PC-3 (cell line): ENCODE measurements around the gene ANXA6. TPM values are rescaled to one million over a fixed set of nuclear protein-coding genes. Genes with fewer than 3 reads are reported as not detected.

Experiments
- ATAC-seq: fragments of 200-7000 bp; cut with Tn5 transposase; 2 replicates; pipeline ENCODE4 v1.9.1; 2020; ENCODE audit warnings: mild to moderate bottlenecking, moderate library complexity
- BruUV-seq: library from RNA; stranded (reverse); fragments of 400-500 nt; replicated peaks from 2 replicates; lab custom pipeline; 2021; lab: Mats Ljungman, UMichigan
- CTCF ChIA-PET: fragments of 300-600 bp; sonication (Branson Sonifier 250); formaldehyde crosslinking; loops from one replicate; lab custom pipeline; 2022; ENCODE audit warnings: antibody characterized with exemption; lab: Charles Lee
- POLR2A ChIA-PET: fragments of 300-600 bp; sonication (Branson Sonifier 250); formaldehyde crosslinking; loops from one replicate; lab custom pipeline; 2022; ENCODE audit warnings: antibody characterized with exemption; ENCODE audit not compliant: unreplicated experiment; lab: Charles Lee
- DNase-seq: peaks from one replicate; pipeline ENCODE4 v3.0.0-alpha.2; 2015
- H2AFZ ChIP-seq: fragments of 300-600 bp; sonication (generic); 2 replicates; pipeline ENCODE4 v1.6.0; 2016; ENCODE audit warnings: antibody characterized with exemption, low read length
- H3F3A ChIP-seq: fragments of 300-600 bp; sonication (generic); one replicate; pipeline ENCODE4 v1.6.0; 2017; ENCODE audit warnings: antibody characterized with exemption, low read length, control low read depth, mild to moderate bottlenecking; ENCODE audit not compliant: unreplicated experiment
- H3K27ac ChIP-seq: fragments of 300-600 bp; sonication (generic); 2 replicates; pipeline ENCODE4 v1.5.1; 2016; ENCODE audit warnings: mild to moderate bottlenecking, low read length
- H3K27me3 ChIP-seq: fragments of 300-600 bp; sonication (generic); 2 replicates; pipeline ENCODE4 v1.6.1; 2016; ENCODE audit warnings: low read length, mixed read lengths
- H3K36me3 ChIP-seq: fragments of 300-600 bp; sonication (generic); 2 replicates; pipeline ENCODE4 v1.6.1; 2016; ENCODE audit warnings: low read depth, mixed run types, low read length, mixed read lengths
- H3K4me1 ChIP-seq: fragments of 300-600 bp; sonication (generic); 2 replicates; pipeline ENCODE4 v1.5.1; 2016; ENCODE audit warnings: low read length; ENCODE audit not compliant: insufficient read depth
- H3K4me2 ChIP-seq: fragments of 300-600 bp; sonication (generic); 2 replicates; pipeline ENCODE4 v1.6.0; 2016; ENCODE audit warnings: low read length
- H3K4me3 ChIP-seq: fragments of 300-600 bp; sonication (generic); 2 replicates; pipeline ENCODE4 v1.5.1; 2016; ENCODE audit warnings: mild to moderate bottlenecking, low read length, mixed read lengths
- H3K79me2 ChIP-seq: fragments of 300-600 bp; sonication (generic); 2 replicates; pipeline ENCODE4 v1.6.1; 2017; ENCODE audit warnings: low read length, mixed read lengths
- H3K9ac ChIP-seq: fragments of 300-600 bp; sonication (generic); 2 replicates; pipeline ENCODE4 v1.6.0; 2016; ENCODE audit warnings: mild to moderate bottlenecking, low read length
- H3K9me2 ChIP-seq: fragments of 300-600 bp; sonication (generic); replicated peaks from 2 replicates; pipeline ENCODE4 v1.6.1; 2016; ENCODE audit warnings: mixed run types, low read length, mixed read lengths
- H3K9me3 ChIP-seq: fragments of 300-600 bp; sonication (generic); 2 replicates; pipeline ENCODE4 v1.6.1; 2016; ENCODE audit warnings: low read length, mixed read lengths
- H4K20me1 ChIP-seq: fragments of 300-600 bp; sonication (generic); 2 replicates; pipeline ENCODE4 v1.6.1; 2016; ENCODE audit warnings: low read length, mixed read lengths
- CTCF ChIP-seq: fragments of 300-600 bp; sonication (generic); conservative IDR thresholded peaks from 2 replicates; pipeline ENCODE4 v1.5.1; 2017; ENCODE audit warnings: antibody characterized with exemption, low read depth, mild to moderate bottlenecking, low read length
- EZH2 ChIP-seq: fragments of 300-600 bp; sonication (generic); IDR thresholded peaks from one replicate; pipeline ENCODE4 v1.6.1; 2017; ENCODE audit warnings: antibody characterized with exemption, mild to moderate bottlenecking, low read length; ENCODE audit not compliant: unreplicated experiment
- EZH2phosphoT487 ChIP-seq: fragments of 300-600 bp; sonication (generic); IDR thresholded peaks from 2 replicates; pipeline ENCODE4 v1.6.1; 2018; ENCODE audit warnings: mild to moderate bottlenecking, antibody characterized with exemption, low read length, borderline replicate concordance
- intact Hi-C: fragments of 100-400 bp; cut with micrococcal nuclease; formaldehyde crosslinking; loops from 2 replicates; pipeline ENCODE4 v1.9.0; 2023
- total RNA-seq: library from RNA; depleted of rRNA; stranded (reverse); fragments of >200 nt; gene quantifications from 2 replicates; pipeline ENCODE4 v1.2.3, GENCODE V29; 2014

ANXA6 gene
- total RNA-seq, 1 experiment from 2014 or later = 122 TPM

GRCh38 chr5:151130235-151130921 lies 27.2 kb downstream of the ANXA6 start:
- DNase-seq (no peak), ATAC-seq (no peak)
- H4K20me1 ChIP-seq = no peaks in the 10 kb centered on the region
- H3K36me3 ChIP-seq = peaks cover 18% of the 10 kb centered on the region
- H3F3A ChIP-seq = no peaks in the 10 kb centered on the region
- no peak overlapping the region for H3K4me2 ChIP-seq
- no peaks in the 10 kb centered on the region for H3K9me3 ChIP-seq
- no peak overlapping the region for H3K4me3 ChIP-seq
- ChIA-PET CTCF (no interaction called here), POLR2A (no interaction called here)
- BruUV-seq = no TSS peak
- no peaks in the 10 kb centered on the region for H3K27me3 ChIP-seq
- intact Hi-C loops = no loop called here
- H3K9me2 ChIP-seq = no peaks in the 10 kb centered on the region
- H3K27ac ChIP-seq = no peak overlapping the region
- no peaks in the 10 kb centered on the region for H3K79me2 ChIP-seq
- no peak overlapping the region for H2AFZ ChIP-seq
- no peak overlapping the region for H3K9ac ChIP-seq
- no peaks in the 10 kb centered on the region for H3K4me1 ChIP-seq
- TF ChIP-seq CTCF (no peak), EZH2 (no peak), EZH2phosphoT487 (no peak)

- no peaks in the 10 kb centered on the region for H3K9me2 ChIP-seq
- DNase-seq = no peak
- no peak overlapping the region for H3K9ac ChIP-seq
- H3K4me1 ChIP-seq = no peaks in the 10 kb centered on the region
- no peak overlapping the region for H3K4me3 ChIP-seq
- no peak overlapping the region for H3K4me2 ChIP-seq
- H3K27me3 ChIP-seq = no peaks in the 10 kb centered on the region
- H3K9me3 ChIP-seq = no peaks in the 10 kb centered on the region
- H2AFZ ChIP-seq = no peak overlapping the region
- no peaks in the 10 kb centered on the region for H4K20me1 ChIP-seq
- ChIA-PET CTCF (no interaction called here), POLR2A (no interaction called here)
- no peak for ATAC-seq
- intact Hi-C loops = no loop called here
- no peak overlapping the region for H3K27ac ChIP-seq
- no peaks in the 10 kb centered on the region for H3F3A ChIP-seq
- H3K79me2 ChIP-seq = no peaks in the 10 kb centered on the region
- BruUV-seq = no TSS peak
- TF ChIP-seq EZH2phosphoT487 (no peak), CTCF (no peak), EZH2 (no peak)
- H3K36me3 ChIP-seq = peaks cover 18% of the 10 kb centered on the region
These were observed 28.8 kb downstream of the ANXA6 start for GRCh38 chr5:151128817-151129216.

- Histone ChIP-seq H4K20me1 (no peaks in the 10 kb centered on the region), H3K4me3 (no peak overlapping the region), H3K27me3 (no peaks in the 10 kb centered on the region), H2AFZ (no peak overlapping the region), H3K9ac (no peak overlapping the region), H3K27ac (no peak overlapping the region), H3K4me1 (no peaks in the 10 kb centered on the region), H3K79me2 (no peaks in the 10 kb centered on the region), H3F3A (no peaks in the 10 kb centered on the region), H3K4me2 (no peak overlapping the region), H3K9me3 (no peaks in the 10 kb centered on the region), H3K9me2 (no peaks in the 10 kb centered on the region), H3K36me3 (peaks cover 11% of the 10 kb centered on the region)
- DNase-seq (no peak), ATAC-seq (no peak)
- POLR2A ChIA-PET = no interaction called here
- intact Hi-C loops = no loop called here
- CTCF ChIA-PET = no interaction called here
- TF ChIP-seq EZH2 (no peak), CTCF (no peak), EZH2phosphoT487 (no peak)
- BruUV-seq = no TSS peak
These were observed 29.7 kb downstream of the ANXA6 start for GRCh38 chr5:151127926-151128325.
